Smooth muscle cell (in vitro differentiated cells): ENCODE results near the gene CABCOCO1. TPM values are rescaled to one million over a fixed set of nuclear protein-coding genes. Genes with fewer than 3 reads are reported as not detected.

Source experiments
- DNase-seq: peaks from one replicate; lab custom pipeline; 2025; ENCODE audit not compliant: unreplicated experiment; lab: John Stamatoyannopoulos, UW
- H2AFZ ChIP-seq: fragments of 200-600 bp; sonication (generic); 2 replicates; pipeline ENCODE4 v1.6.0; 2016; ENCODE audit warnings: antibody characterized with exemption, low read depth, mild to moderate bottlenecking
- H3F3A ChIP-seq: fragments of 200-600 bp; sonication (generic); 2 replicates; pipeline ENCODE4 v1.6.0; 2017; ENCODE audit warnings: antibody characterized with exemption, low read depth
- H3K27ac ChIP-seq: fragments of 200-600 bp; sonication (generic); 2 replicates; pipeline ENCODE4 v1.5.1; 2016; ENCODE audit warnings: low read depth, mild to moderate bottlenecking
- H3K27me3 ChIP-seq: fragments of 200-600 bp; sonication (generic); 2 replicates; pipeline ENCODE4 v1.6.1; 2016; ENCODE audit warnings: low read depth, mild to moderate bottlenecking
- H3K36me3 ChIP-seq: fragments of 200-600 bp; sonication (generic); 2 replicates; pipeline ENCODE4 v1.5.1; 2016; ENCODE audit warnings: low read depth
- H3K4me1 ChIP-seq: fragments of 200-600 bp; sonication (generic); 2 replicates; pipeline ENCODE4 v1.5.1; 2016; ENCODE audit warnings: low read depth
- H3K4me2 ChIP-seq: fragments of 200-600 bp; sonication (generic); 2 replicates; pipeline ENCODE4 v1.6.0; 2016; ENCODE audit warnings: mild to moderate bottlenecking
- H3K4me3 ChIP-seq: fragments of 200-600 bp; sonication (generic); 2 replicates; pipeline ENCODE4 v1.5.1; 2016; ENCODE audit warnings: mild to moderate bottlenecking
- H3K79me2 ChIP-seq: fragments of 200-600 bp; sonication (generic); 2 replicates; pipeline ENCODE4 v1.6.0; 2016; ENCODE audit warnings: low read depth, mild to moderate bottlenecking
- H3K9ac ChIP-seq: fragments of 200-600 bp; sonication (generic); 2 replicates; pipeline ENCODE4 v1.6.0; 2016; ENCODE audit warnings: low read depth
- H3K9me3 ChIP-seq: fragments of 200-600 bp; sonication (generic); replicated peaks from 2 replicates; pipeline ENCODE4 v1.5.1; 2016; ENCODE audit warnings: low read depth
- H4K20me1 ChIP-seq: fragments of 200-600 bp; sonication (generic); 2 replicates; pipeline ENCODE4 v1.6.0; 2016; ENCODE audit warnings: low read depth
- CTCF ChIP-seq: fragments of 200-600 bp; sonication (generic); IDR thresholded peaks from 2 replicates; pipeline ENCODE4 v1.5.1; 2017; ENCODE audit warnings: borderline replicate concordance, mild to moderate bottlenecking, antibody characterized with exemption; ENCODE audit not compliant: insufficient read depth, poor library complexity, severe bottlenecking
- WGBS: methylation state at CpG from one replicate; pipeline ENCODE4 v1.1.7; 2016; ENCODE audit warnings: low lambda C conversion rate; 5-methylcytosine and 5-hydroxymethylcytosine counted together
- polyA plus RNA-seq: library from polyadenylated mRNA; unstranded; fragments of >200 nt; fragmentation: Nextera tagmentation; extraction: Ambion mirVana; gene quantifications from 2 replicates; pipeline ENCODE4 v1.2.1, GENCODE V29; 2016
- total RNA-seq: library from RNA; depleted of rRNA; stranded (reverse); fragments of >200 nt; gene quantifications from 2 replicates; pipeline ENCODE4 v1.2.3, GENCODE V29; 2014

The CABCOCO1 gene
- total and polyA plus RNA-seq, 2 experiments from 2014 or later: 1.2 TPM; not detected in 1

DNA sequence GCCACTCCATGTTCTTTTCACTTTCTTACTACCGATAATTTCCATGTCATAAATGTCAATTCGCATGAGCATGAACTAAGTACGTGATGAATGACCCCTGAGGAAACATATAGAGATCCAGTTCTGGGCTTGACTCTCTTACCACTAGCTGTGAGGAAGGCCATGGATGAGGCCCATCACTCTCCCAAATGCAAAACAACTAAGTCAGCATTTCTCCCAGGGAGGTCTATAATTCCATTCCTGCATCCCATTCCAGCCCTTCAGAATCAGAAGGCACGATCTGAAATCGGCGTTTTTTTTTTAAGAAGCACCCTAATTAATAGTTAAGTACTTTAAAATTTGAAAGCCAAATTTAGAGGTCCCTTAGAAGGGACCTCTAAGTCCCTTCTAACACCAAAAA lies 116.5 kb downstream of the CABCOCO1 start:
- Histone ChIP-seq H2AFZ (no peak overlapping the region), H3K27me3 (no peaks in the 10 kb centered on the region), H3K9me3 (no peaks in the 10 kb centered on the region), H3K79me2 (no peaks in the 10 kb centered on the region), H3K4me1 (no peaks in the 10 kb centered on the region), H3K9ac (peak overlapping the region; percentile 21), H3K4me3 (no peak overlapping the region), H3K27ac (peak overlapping the region; percentile 91), H4K20me1 (no peaks in the 10 kb centered on the region), H3K36me3 (no peaks in the 10 kb centered on the region), H3K4me2 (peak overlapping the region; percentile 5), H3F3A (no peaks in the 10 kb centered on the region)
- no peak for DNase-seq
- 86% methylated on average over 6 of the region's 6 CpGs for WGBS
- TF ChIP-seq CTCF: no peak

DNA sequence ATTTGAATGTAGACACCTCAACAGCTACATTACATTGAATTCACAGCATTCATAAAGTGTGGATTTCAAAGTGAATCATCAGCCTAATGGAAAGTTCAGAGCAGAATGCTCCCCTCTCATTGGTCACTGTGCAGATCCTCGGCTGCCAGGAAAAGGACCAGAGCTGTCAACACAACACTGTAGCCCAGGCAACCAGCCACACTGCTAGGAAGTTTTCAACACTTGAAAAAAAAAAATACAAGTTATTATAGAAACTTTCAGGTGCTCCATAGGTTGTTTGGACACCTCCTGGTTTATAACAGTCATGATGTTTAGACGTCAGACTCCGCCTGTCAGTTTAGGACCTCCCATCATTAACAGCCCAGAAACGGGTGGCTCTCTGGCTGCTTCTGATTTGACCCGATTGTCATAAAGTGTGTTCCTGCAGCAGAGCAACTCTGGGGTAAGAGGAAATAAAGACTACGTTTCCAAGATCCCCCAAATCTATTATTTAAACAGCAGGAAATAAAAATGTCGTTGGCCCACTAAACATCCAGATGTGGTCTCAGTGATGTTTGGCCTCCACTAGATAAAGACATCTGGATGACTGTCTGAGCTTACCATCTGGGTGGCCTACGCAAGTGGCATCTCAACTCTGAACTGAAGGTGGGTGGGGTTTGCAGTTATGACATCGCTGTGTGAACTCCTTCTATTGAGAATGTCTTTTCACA lies 117.4 kb downstream of the CABCOCO1 start:
- Histone ChIP-seq H3F3A (no peaks in the 10 kb centered on the region), H3K36me3 (no peaks in the 10 kb centered on the region), H3K27ac (peak overlapping the region; percentile 91), H3K9me3 (no peaks in the 10 kb centered on the region), H3K4me3 (no peak overlapping the region), H2AFZ (no peak overlapping the region), H3K79me2 (no peaks in the 10 kb centered on the region), H4K20me1 (no peaks in the 10 kb centered on the region), H3K27me3 (no peaks in the 10 kb centered on the region), H3K4me2 (peak overlapping the region; percentile 42), H3K9ac (peak overlapping the region; percentile 66), H3K4me1 (no peaks in the 10 kb centered on the region)
- WGBS: 61% methylated on average over 9 of the region's 9 CpGs
- no peak for TF ChIP-seq CTCF
- DNase-seq: peak; percentile 6

GRCh38 chr10:61780732-61781131 lies 118.0 kb downstream of the CABCOCO1 start:
- H2AFZ ChIP-seq: no peak overlapping the region
- no peaks in the 10 kb centered on the region for H3F3A ChIP-seq
- H3K9me3 ChIP-seq: no peaks in the 10 kb centered on the region
- no peak for TF ChIP-seq CTCF
- peak overlapping the region; percentile 91 for H3K27ac ChIP-seq
- no peak for DNase-seq
- no peak overlapping the region for H3K4me3 ChIP-seq
- H4K20me1 ChIP-seq: no peaks in the 10 kb centered on the region
- H3K27me3 ChIP-seq: no peaks in the 10 kb centered on the region
- peak overlapping the region; percentile 66 for H3K9ac ChIP-seq
- H3K79me2 ChIP-seq: no peaks in the 10 kb centered on the region
- no peaks in the 10 kb centered on the region for H3K4me1 ChIP-seq
- no peaks in the 10 kb centered on the region for H3K36me3 ChIP-seq
- no peak overlapping the region for H3K4me2 ChIP-seq

DNA sequence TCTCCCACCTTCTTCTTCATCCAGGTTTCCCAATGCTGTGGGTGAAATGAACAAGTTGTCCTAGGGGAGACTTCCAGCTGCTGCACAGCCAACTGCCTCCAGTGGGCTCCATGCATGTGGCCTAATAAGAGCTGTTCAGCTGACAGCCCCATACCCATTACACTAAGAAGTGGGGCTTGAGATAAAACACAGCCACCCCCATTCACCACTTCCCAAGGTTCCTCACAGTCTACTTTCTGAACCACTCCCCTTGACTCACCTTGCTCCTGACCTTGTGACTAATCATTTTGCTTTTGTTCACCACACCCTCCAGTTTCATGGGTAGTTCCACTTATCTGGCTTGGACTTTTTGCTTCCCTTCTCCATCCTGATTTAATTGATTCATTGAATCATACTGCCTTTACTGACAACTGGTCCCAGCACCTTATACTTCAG lies 119.3 kb downstream of the CABCOCO1 start:
- Histone ChIP-seq H3F3A (no peaks in the 10 kb centered on the region), H3K9ac (no peak overlapping the region), H3K27ac (no peak overlapping the region), H3K4me2 (no peak overlapping the region), H3K79me2 (no peaks in the 10 kb centered on the region), H3K36me3 (no peaks in the 10 kb centered on the region), H3K27me3 (no peaks in the 10 kb centered on the region), H3K4me3 (no peak overlapping the region), H2AFZ (no peak overlapping the region), H4K20me1 (no peaks in the 10 kb centered on the region), H3K4me1 (no peaks in the 10 kb centered on the region), H3K9me3 (no peaks in the 10 kb centered on the region)
- no peak for DNase-seq
- no peak for TF ChIP-seq CTCF
